ENCODE results near the gene OR13G1.
"Not testable (repeated sequence)": the region's sequence is repeated elsewhere in the genome, so short reads cannot be mapped to it uniquely, and the experiment has no call there.

The OR13G1 gene

DNA sequence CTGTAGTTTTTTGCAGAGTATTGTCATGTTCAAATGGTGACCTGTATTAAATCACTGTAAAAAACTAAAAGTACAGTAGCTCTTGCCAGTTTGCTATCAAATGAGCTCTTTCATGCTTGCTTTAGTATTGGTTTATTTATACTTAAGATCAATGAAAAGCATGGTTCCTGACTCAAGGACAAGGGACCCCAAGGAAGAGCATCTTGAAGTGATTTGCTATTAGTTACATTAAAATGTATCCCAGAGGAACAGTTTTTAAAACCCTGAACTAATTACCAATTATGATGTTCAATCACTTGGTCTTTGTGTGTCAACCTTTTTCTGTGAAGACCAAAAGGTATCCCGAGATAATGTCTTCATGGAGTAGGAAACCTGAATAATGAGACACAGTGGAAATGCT, at the start of gene OR13G1:
OR13G1 (minus strand) TSS at position 101 of the 400 bp plus-strand sequence. CDS start 6,698 bp downstream, outside the sequence.
- no peak for DNase-seq (ENCODE audit: low read depth)

DNA sequence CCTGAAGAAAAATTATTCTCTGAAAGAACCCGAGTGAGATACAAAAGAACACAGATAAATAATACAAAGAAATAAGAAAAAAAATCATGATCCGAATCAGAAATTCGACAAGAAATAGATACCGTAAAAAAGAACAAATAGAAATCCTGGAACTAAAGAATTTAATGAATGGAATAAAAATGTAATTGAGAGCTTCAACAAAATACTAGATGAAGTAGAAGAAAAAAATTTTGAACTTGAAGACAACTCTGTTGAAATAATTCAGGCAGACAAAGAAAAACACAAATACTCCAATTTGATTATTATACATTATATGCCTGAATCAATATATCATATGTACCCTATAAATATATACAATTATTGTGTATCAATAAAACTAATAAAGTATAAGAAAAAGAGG, 41.7 kb upstream of the OR13G1 start:
- no peak for DNase-seq (ENCODE audit: low read depth)

DNA sequence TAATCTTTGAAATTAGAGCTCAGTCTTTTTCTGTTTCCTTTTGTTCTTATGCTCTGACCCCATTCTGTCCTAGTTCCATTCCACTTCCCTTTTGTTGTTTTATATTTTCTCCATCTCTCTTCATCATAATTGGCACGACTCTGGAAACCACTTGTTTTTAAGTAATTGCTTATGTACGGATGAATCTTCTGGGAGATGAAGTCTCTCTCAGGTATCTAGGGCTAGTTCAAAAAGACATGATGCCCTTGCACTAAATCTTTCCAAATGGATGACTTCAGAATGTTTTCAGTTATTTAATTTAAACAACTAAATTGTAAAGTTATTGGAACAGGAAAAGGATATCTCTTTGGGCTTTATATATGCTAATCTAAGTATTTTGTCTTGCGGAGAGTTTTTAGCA, 37.0 kb upstream of the OR13G1 start, which contains the start of gene OR6F1:
OR6F1 (minus strand) TSS at position 101 of the 400 bp plus-strand sequence. CDS start 3,891 bp downstream, outside the sequence.
- no peak for DNase-seq (ENCODE audit: low read depth)

DNA sequence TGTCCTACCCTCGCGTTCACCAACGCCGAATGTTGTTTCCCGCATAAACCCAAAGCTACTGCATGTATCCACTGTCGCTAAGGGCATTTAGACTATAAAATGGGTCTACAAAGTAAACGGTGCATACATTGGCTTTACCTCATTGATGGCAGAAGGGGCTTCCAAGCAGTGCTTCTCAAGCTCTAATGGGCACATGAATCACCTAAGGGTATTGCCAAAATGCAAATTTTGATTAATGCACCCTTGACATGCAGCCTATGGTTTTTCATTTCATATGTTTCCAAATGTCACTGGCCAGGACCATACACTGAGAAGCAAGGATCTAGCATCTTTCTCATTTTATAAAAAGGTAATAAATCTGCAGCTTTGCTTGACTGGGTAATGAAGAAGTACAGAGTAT, 34.2 kb upstream of the OR13G1 start:
- no peak for DNase-seq (ENCODE audit: low read depth)

DNA sequence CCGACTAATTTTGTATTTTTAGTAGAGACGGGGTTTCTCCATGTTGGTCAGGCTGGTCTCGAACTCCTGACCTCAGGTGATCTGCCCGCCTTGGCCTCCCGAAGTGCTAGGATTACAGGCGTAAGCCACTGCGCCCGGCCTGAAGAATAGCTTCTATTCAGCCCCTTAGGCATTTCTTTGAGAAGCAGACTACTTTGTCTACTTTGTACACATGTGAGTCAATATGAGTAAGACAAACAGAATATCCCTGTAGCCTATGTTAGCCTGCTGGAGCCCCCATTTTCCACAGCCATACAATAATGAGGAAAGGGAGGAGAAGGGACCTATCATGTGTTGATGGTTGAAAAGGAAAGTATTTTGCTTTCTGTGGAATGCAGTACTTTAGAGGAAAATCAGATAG, 31.1 kb upstream of the OR13G1 start:
- DNase-seq (ENCODE audit: low read depth) = not testable (repeated sequence)

DNA sequence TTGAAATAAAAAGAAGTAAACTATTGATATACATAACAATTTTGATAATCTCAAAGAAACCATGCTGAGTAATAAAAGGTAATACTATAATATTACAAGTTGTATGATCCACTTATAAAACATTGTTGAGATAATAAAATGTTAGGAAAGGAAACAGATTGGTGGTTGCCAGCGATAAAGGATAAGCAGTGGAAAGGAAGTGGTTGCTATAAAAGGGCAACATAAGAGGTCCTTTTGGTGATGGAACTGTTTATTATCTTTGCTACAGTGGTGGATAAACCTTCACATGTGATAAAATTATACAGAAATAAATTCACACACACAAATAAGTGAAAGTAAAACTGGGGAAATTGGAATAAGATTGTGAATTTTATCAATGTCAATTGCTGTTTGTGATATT, 21.8 kb upstream of the OR13G1 start:
- no peak for DNase-seq (ENCODE audit: low read depth)

GRCh38 chr1:247681288-247681897, 1.9 kb upstream of the OR13G1 start:
- DNase-seq (ENCODE audit: low read depth) = no peak

DNA sequence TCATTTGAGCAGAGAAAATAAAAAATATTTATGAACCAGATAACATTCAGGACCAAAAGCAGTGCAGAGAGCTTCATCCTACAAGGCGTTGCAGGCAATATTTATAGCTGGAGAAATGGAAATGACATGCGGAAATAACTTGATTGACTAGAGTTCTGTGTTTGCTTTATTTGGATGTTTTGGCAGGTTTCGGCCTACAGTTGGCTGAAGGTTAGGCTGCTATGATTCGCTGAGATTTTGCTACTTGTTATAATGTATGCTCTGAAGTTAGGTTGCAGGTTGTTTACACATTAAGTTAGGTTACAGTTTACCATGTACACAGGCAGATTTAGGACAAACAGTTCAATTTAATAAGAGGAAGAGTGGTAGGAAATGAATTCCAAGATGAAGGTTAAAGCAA, 632 bp upstream of the OR13G1 start:
- DNase-seq (ENCODE audit: low read depth) = no peak

- no peak for DNase-seq (ENCODE audit: low read depth)
Observed at GRCh38 chr1:247669225-247669624, 10.3 kb downstream of the OR13G1 start.

DNA sequence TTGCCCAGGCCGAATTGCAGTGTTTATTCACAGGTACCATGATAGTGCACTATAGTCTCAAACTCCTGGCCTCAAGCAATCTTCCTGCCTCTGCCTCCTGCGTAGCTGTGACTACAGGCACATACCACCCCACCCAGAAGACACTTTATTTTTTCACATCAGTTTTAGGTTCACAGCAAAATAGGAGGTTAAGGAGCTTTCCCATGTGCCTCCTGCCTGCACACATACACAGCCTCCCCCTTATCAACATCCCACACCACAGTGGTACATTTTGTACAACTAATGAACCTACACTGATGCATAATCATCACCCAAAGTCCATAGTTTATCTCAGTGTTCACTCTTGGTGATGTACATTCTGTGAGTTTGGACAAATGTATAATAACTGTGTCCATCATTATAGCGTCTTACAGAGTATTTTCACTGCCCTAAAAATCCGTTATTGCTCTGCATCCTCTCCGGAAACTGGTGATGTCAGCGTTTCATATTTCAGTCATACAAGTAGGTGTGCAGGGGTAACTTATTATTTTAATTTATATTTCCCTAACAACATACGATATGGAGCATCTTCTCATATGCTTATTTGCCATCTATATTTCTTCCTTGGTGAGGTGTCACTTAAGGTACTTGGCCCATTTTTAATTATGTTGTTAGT, 23.2 kb downstream of the OR13G1 start:
- DNase-seq (ENCODE audit: low read depth) = no peak

DNA sequence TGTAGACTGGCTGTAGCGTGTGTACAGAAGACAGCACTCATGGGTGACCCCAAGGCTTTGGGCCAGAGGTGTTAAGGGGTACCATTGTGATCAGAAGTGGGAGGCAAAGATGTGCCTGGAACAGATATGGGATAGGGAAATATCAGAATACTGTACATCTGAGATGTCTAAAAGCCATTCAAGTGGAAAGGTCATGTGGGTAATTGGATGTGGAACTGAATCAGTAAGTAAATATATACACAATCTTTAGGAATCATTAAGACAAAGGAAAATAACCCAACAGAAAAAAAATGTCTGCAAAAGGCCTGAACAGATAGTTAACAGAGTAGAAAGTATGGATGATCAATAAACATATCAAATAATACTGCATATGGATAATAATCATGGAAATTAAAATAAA, 26.5 kb downstream of the OR13G1 start:
- no peak for DNase-seq (ENCODE audit: low read depth)

DNA sequence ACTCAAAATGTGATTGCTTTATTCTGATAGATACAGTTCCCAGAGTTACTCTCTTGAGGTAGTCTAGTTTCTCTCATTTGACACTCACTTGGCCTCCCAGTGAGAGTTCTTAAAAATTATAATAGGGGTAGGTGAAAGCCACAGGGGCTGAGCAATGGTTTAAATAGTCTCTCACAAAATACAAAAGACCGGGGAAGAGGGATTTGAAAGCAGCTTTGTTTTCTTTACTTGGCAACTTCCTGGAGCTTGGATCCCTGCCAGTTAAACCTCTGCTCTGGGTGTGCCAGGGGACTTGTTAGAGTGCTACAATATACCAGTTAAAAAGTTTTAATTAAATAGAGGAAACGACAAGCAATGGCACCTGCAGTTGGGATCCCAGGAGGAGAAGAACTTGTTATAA, 31.7 kb downstream of the OR13G1 start:
- no peak for DNase-seq (ENCODE audit: low read depth)

GRCh38 chr1:247646867-247647266, 32.7 kb downstream of the OR13G1 start:
- DNase-seq (ENCODE audit: low read depth) = no peak

- DNase-seq (ENCODE audit: low read depth) = no peak
Observed at GRCh38 chr1:247642742-247643141, 36.8 kb downstream of the OR13G1 start.

DNA sequence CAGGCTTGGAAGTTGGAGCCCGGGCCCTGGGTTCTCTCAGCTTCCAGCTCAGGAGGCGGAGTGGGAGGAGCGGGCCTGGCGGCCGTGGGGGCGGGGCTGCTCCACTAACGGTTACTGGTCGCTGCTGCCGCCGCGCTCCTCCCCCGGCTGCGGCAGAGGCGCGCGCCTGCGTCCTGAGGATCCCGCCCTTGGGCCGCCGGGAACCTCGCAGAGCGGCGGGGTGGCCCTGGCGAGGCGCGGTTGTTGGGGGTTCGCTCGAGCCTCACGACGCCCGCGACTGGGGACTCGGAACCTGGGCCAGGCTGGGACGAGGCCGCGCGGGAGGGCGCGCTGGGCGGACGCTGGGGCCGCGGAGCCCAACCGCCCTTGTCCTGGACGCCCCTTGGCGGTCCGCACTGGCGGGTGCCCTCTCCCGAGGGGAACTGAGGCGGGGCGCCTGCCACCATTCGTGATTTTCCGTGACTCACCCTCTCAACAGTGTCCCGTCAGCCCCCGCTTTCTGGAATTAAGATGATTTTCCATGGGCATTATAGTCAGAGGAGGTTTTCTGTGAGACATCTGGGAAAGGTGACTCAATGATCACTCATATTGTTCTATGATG, 40.1 kb downstream of the OR13G1 start:
- DNase-seq (ENCODE audit: low read depth) = no peak

DNA sequence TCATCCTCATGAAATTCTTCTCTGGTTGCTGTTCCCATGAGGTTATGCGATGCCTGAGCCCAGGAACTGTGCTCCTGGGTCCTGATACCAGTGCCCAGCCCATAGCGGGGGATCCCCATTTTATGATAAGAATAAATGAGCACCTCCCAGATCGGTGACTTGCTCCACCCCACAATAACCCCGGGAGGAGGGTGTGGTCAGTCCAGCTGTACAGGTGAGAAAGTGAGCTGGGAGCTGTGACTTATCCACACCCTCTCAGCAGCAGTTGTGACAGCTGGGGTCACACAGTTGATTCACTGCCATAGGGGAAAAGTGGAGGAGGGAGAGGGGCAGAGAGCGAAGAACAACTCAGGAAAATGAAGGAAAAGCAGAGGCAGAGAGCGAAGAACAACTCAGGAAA, 40.8 kb downstream of the OR13G1 start:
- DNase-seq (ENCODE audit: low read depth) = no peak

- no peak for DNase-seq (ENCODE audit: low read depth)
Observed at GRCh38 chr1:247638011-247638410, 41.5 kb downstream of the OR13G1 start.

GRCh38 chr1:247627951-247628350, 51.6 kb downstream of the OR13G1 start:
- no peak for DNase-seq (ENCODE audit: low read depth)

Data from GM04504 (cell line).